ENCODE data around the gene DMRTA2.

DMRTA2 gene

GRCh38 chr1:50458507-50458906 is 35.3 kb upstream of the DMRTA2 start:
- no peak for TF ChIP-seq GABPA (IDR thresholded peaks at IDR 0.05; ENCODE audit: low read depth)
- peak; percentile 42; the same call in 1 of the 2 replicates for TF ChIP-seq SPI1 (IDR thresholded peaks at IDR 0.05; ENCODE audit: borderline replicate concordance, low read depth)
- TF ChIP-seq POLR2AphosphoS5 (IDR thresholded peaks at IDR 0.05; ENCODE audit: low read depth): peak; percentile 24; the same call in 1 of the 2 replicates
- no peak overlapping the region for H3K4me3 ChIP-seq (replicated peaks; ENCODE audit: insufficient read depth, low read length)
- H3K27ac ChIP-seq (replicated peaks): 0 out of 2 replicates have a peak overlapping the region, but pooled peaks have one; percentile 2
- H3K27me3 ChIP-seq (ENCODE audit: insufficient read depth, poor library complexity, severe bottlenecking): no peaks in the 10 kb centered on the region
- peak; percentile 5 to 50 for DNase-seq (ENCODE audit: low read depth in 1 of 2, low spot score in 1 of 2)

GRCh38 chr1:50454911-50455310 is 31.7 kb upstream of the DMRTA2 start:
- no peak for TF ChIP-seq REST (IDR thresholded peaks at IDR 0.05; ENCODE audit: insufficient replicate concordance, low read depth)
- TF ChIP-seq POLR2AphosphoS5 (IDR thresholded peaks at IDR 0.05; ENCODE audit: low read depth): no peak
- no peak for TF ChIP-seq SPI1 (IDR thresholded peaks at IDR 0.05; ENCODE audit: borderline replicate concordance, low read depth)
- no peak for TF ChIP-seq CTCF (IDR thresholded peaks at IDR 0.05; ENCODE audit: insufficient read depth, low read length)
- TF ChIP-seq GABPA (IDR thresholded peaks at IDR 0.05; ENCODE audit: low read depth): no peak
- Histone ChIP-seq H3K27ac (replicated peaks) (no peak overlapping the region), H3K4me3 (replicated peaks; ENCODE audit: insufficient read depth, low read length) (no peak overlapping the region), H3K27me3 (ENCODE audit: insufficient read depth, poor library complexity, severe bottlenecking) (no peaks in the 10 kb centered on the region)
- no peak for DNase-seq (ENCODE audit: low read depth in 1 of 2, low spot score in 1 of 2)

GRCh38 chr1:50453266-50453665 is 30.0 kb upstream of the DMRTA2 start:
- TF ChIP-seq CTCF (IDR thresholded peaks at IDR 0.05; ENCODE audit: insufficient read depth, low read length) (no peak), REST (IDR thresholded peaks at IDR 0.05; ENCODE audit: insufficient replicate concordance, low read depth) (no peak), POLR2AphosphoS5 (IDR thresholded peaks at IDR 0.05; ENCODE audit: low read depth) (no peak), SPI1 (IDR thresholded peaks at IDR 0.05; ENCODE audit: borderline replicate concordance, low read depth) (no peak), GABPA (IDR thresholded peaks at IDR 0.05; ENCODE audit: low read depth) (no peak)
- Histone ChIP-seq H3K27me3 (ENCODE audit: insufficient read depth, poor library complexity, severe bottlenecking) (no peaks in the 10 kb centered on the region), H3K27ac (replicated peaks) (no peak overlapping the region), H3K4me3 (replicated peaks; ENCODE audit: insufficient read depth, low read length) (no peak overlapping the region)
- DNase-seq (ENCODE audit: low read depth in 1 of 2, low spot score in 1 of 2): no peak

GRCh38 chr1:50452700-50453099 is 29.5 kb upstream of the DMRTA2 start:
- no peaks in the 10 kb centered on the region for H3K27me3 ChIP-seq (ENCODE audit: insufficient read depth, poor library complexity, severe bottlenecking)
- no peak for DNase-seq (ENCODE audit: low read depth in 1 of 2, low spot score in 1 of 2)
- H3K4me3 ChIP-seq (replicated peaks; ENCODE audit: insufficient read depth, low read length): no peak overlapping the region
- TF ChIP-seq GABPA (IDR thresholded peaks at IDR 0.05; ENCODE audit: low read depth) (no peak), REST (IDR thresholded peaks at IDR 0.05; ENCODE audit: insufficient replicate concordance, low read depth) (no peak), SPI1 (IDR thresholded peaks at IDR 0.05; ENCODE audit: borderline replicate concordance, low read depth) (no peak), POLR2AphosphoS5 (IDR thresholded peaks at IDR 0.05; ENCODE audit: low read depth) (no peak), CTCF (IDR thresholded peaks at IDR 0.05; ENCODE audit: insufficient read depth, low read length) (no peak)
- no peak overlapping the region for H3K27ac ChIP-seq (replicated peaks)
